GM18858 (cell line): Measurements from ENCODE around the gene EPHA2.

ENCODE experiments used
- ATAC-seq: cut with Tn5 transposase; IDR thresholded peaks from one replicate; pipeline ENCODE4 v1.9.1; 2021; ENCODE audit not compliant: unreplicated experiment

Gene EPHA2

GRCh38 chr1:16095447-16095846 lies 60.4 kb downstream of the EPHA2 start:
- ATAC-seq, result no peak

- ATAC-seq, result no peak
Measured at GRCh38 chr1:16094453-16095158, 61.3 kb downstream of the EPHA2 start.

- ATAC-seq, result no peak
Measured at GRCh38 chr1:16093611-16094010, 62.3 kb downstream of the EPHA2 start.

- no peak for ATAC-seq
Measured at GRCh38 chr1:16092923-16093511, 62.9 kb downstream of the EPHA2 start.

- no peak for ATAC-seq
Measured at GRCh38 chr1:16092097-16092922, 63.6 kb downstream of the EPHA2 start.

- ATAC-seq, result no peak
Measured at GRCh38 chr1:16091296-16091695, 64.6 kb downstream of the EPHA2 start.

- no peak for ATAC-seq
Measured at GRCh38 chr1:16090076-16090826, 65.6 kb downstream of the EPHA2 start.

GRCh38 chr1:16088996-16089395 lies 66.9 kb downstream of the EPHA2 start:
- no peak for ATAC-seq

GRCh38 chr1:16088351-16088911 lies 67.4 kb downstream of the EPHA2 start:
- no peak for ATAC-seq

- ATAC-seq, result no peak
Measured at GRCh38 chr1:16087733-16088132, 68.1 kb downstream of the EPHA2 start.

GRCh38 chr1:16085522-16085921 lies 70.3 kb downstream of the EPHA2 start:
- no peak for ATAC-seq

- ATAC-seq, result no peak
Measured at GRCh38 chr1:16083486-16083885, 72.4 kb downstream of the EPHA2 start.

GRCh38 chr1:16082283-16083038 lies 73.4 kb downstream of the EPHA2 start:
- ATAC-seq, result no peak

GRCh38 chr1:16081636-16082035 lies 74.2 kb downstream of the EPHA2 start:
- no peak for ATAC-seq

GRCh38 chr1:16080422-16081150 lies 75.3 kb downstream of the EPHA2 start:
- no peak for ATAC-seq

GRCh38 chr1:16078925-16079656 lies 76.8 kb downstream of the EPHA2 start:
- ATAC-seq, result peak; percentile 46

GRCh38 chr1:16077406-16078245 lies 78.2 kb downstream of the EPHA2 start:
- ATAC-seq, result no peak

GRCh38 chr1:16076865-16077238 lies 79.0 kb downstream of the EPHA2 start:
- no peak for ATAC-seq
